Kidney epithelial cell (primary cell): ENCODE results near the gene CDK18. TPM values are rescaled to one million over a fixed set of nuclear protein-coding genes. Genes with fewer than 3 reads are reported as not detected.

ENCODE experiments used
- DNase-seq: peaks from one replicate; pipeline ENCODE4 v3.0.0-alpha.2; 2010; ENCODE audit warnings: low read depth
- H3K27me3 ChIP-seq: 2 replicates; pipeline ENCODE4 v1.6.0; 2011; ENCODE audit warnings: low read length; ENCODE audit not compliant: control insufficient read depth, insufficient read depth
- H3K36me3 ChIP-seq: 2 replicates; pipeline ENCODE4 v1.5.1; 2011; ENCODE audit warnings: low read length; ENCODE audit not compliant: control insufficient read depth, insufficient read depth
- H3K4me3 ChIP-seq: 2 replicates; pipeline ENCODE4 v1.5.1; 2011; ENCODE audit warnings: low read depth, mild to moderate bottlenecking, control low read depth, low read length
- CTCF ChIP-seq: IDR thresholded peaks from 2 replicates; pipeline ENCODE4 v1.5.1; 2011; ENCODE audit warnings: mild to moderate bottlenecking, moderate library complexity, low read length, control low read depth, inconsistent platforms; ENCODE audit not compliant: insufficient read depth, poor library complexity, severe bottlenecking
- total RNA-seq: library from RNA; depleted of rRNA; stranded (reverse); fragments of >200 nt; gene quantifications from 2 replicates; pipeline ENCODE4 v1.2.3, GENCODE V29; 2015

CDK18 gene
- total RNA-seq, 1 donor from 2014 or later, result 12.1 TPM

DNA sequence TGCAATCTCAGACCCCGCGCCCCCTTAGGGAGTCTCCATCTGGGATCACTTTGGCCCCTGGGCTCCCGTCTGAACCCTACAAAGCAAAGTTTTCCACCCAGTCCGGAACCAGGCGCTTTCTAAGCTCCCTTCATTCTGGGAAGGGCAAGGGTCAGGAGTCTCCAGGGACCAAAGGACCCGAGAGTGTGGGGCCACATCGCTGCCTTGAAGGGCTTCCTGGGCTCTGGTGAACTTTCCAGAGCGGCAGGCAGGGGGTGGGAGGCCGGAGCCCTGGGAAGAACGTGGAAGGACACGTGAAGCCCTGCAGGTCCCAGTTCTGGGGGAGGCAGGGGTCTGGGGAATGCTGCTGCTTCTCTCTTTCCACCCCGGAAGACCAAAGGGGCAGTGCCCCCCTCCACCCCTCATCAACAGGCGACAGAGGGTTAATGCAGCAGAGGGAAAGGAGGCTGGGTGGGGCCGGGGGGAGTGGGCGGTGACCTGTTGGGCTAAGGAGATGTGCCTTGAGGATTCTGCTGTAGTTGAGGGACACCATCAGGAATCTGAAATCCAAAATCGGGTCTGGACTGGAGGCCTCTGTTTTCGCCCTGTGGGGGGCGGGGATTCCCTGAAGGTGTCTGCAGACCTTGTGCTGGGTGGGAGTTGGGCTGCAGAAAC, 734 bp downstream of the CDK18 start:
- TF ChIP-seq CTCF, result peak; percentile 23
- Histone ChIP-seq H3K27me3 (no peaks in the 10 kb centered on the region), H3K4me3 (peak overlapping the region; percentile 69), H3K36me3 (no peaks in the 10 kb centered on the region)
- DNase-seq, result no peak

GRCh38 chr1:205505791-205506190, 1.3 kb downstream of the CDK18 start:
- TF ChIP-seq CTCF, result no peak
- no peak for DNase-seq
- Histone ChIP-seq H3K36me3 (no peaks in the 10 kb centered on the region), H3K27me3 (no peaks in the 10 kb centered on the region), H3K4me3 (peak overlapping the region; percentile 69)

DNA sequence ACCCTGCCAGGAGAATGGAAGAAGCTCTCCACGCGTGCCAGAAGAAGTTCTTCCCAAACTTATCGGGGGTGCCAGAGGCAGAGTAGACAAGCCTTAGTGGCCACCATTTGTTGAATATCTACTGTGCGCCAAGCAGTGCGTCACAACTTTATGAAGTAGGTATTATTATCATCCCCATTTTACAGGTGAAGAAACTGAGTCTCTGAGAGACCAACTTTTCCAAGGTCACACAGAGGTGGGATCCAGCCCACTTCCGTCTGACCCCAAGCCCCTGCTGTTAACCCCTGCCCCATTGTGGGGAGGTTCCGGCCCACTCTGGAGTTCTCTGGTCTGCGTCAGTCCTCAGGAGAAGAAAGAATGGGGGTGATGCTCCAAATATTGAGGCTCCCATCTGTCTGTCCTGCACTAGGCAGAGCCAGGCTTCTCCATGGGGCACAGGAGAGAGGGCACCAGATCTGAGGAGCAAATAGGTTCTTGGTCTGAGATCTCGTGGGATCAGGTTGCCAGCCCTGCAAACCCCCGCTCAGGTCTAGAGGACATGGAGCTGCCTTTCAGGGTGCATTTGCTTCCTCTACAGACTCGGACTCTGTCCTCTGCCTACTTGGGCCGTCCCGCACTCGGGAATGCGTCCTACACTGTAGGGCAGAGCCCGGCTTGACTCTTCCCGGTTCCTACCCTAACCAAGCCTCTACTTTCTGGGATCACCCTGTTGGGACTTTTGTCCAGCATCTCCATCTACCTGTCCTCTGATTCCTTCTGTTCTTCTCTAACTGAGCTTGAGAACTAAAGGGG, 2.1 kb downstream of the CDK18 start:
- Histone ChIP-seq H3K4me3 (peak overlapping the region; percentile 69), H3K27me3 (no peaks in the 10 kb centered on the region), H3K36me3 (no peaks in the 10 kb centered on the region)
- no peak for TF ChIP-seq CTCF
- DNase-seq, result no peak

GRCh38 chr1:205508227-205508714, 3.8 kb downstream of the CDK18 start:
- no peaks in the 10 kb centered on the region for H3K27me3 ChIP-seq
- TF ChIP-seq CTCF, result no peak
- DNase-seq, result no peak
- no peaks in the 10 kb centered on the region for H3K36me3 ChIP-seq
- no peak overlapping the region for H3K4me3 ChIP-seq

GRCh38 chr1:205510308-205510950, 6.0 kb downstream of the CDK18 start:
- Histone ChIP-seq H3K4me3 (no peak overlapping the region), H3K36me3 (no peaks in the 10 kb centered on the region), H3K27me3 (no peaks in the 10 kb centered on the region)
- no peak for DNase-seq
- TF ChIP-seq CTCF, result no peak
